ENCODE data around the gene USP7. TPM values are rescaled to one million over a fixed set of nuclear protein-coding genes. Genes with fewer than 3 reads are reported as not detected.

The USP7 gene
- polyA plus RNA-seq, 1 donor (not counting 4 experiments of a cell fraction or from before 2014, with no cell fraction given), result 63.4 TPM

GRCh38 chr16:8926827-8927226 is 36.9 kb downstream of the USP7 start:
- Histone ChIP-seq H3K27me3 (ENCODE audit: control insufficient read depth, extremely low read depth, insufficient read depth, low read length) (no peaks in the 10 kb centered on the region), H4K20me1 (ENCODE audit: control insufficient read depth, extremely low read depth, insufficient read depth, low read length) (peaks cover 26% of the 10 kb centered on the region), H3K36me3 (ENCODE audit: control insufficient read depth in 2 of 2, extremely low read depth in 1 of 2, insufficient read depth in 2 of 2, low read length in 2 of 2) (peaks cover 19 to 40% of the 10 kb centered on the region in 2 experiments), H3K9me1 (ENCODE audit: control insufficient read depth, extremely low read depth, insufficient read depth, low read length) (no peaks in the 10 kb centered on the region), H3K27ac (ENCODE audit: control insufficient read depth, insufficient read depth, low read length) (no peak overlapping the region), H3K79me2 (ENCODE audit: control insufficient read depth, insufficient read depth, low read length) (peaks cover 85% of the 10 kb centered on the region), H3K4me2 (ENCODE audit: control insufficient read depth, extremely low read depth, insufficient read depth, low read depth, low read length) (no peak overlapping the region), H2AFZ (ENCODE audit: control insufficient read depth, low read length) (no peak overlapping the region), H3K4me1 (ENCODE audit: control insufficient read depth, extremely low read depth, insufficient read depth, low read length) (no peaks in the 10 kb centered on the region), H3K4me3 (ENCODE audit: control insufficient read depth in 2 of 3, extremely low read depth in 1 of 3, insufficient read depth in 2 of 3, low read depth in 1 of 3, low read length in 3 of 3) (no peak overlapping the region), H3K9me3 (ENCODE audit: control insufficient read depth, low read depth, low read length) (no peaks in the 10 kb centered on the region), H3K9ac (ENCODE audit: control insufficient read depth, extremely low read depth, insufficient read depth, low read length) (no peak overlapping the region)
- TF ChIP-seq EZH2 (IDR thresholded peaks at IDR 0.05; ENCODE audit: low read length), result no peak
- TF ChIP-seq, protein P1, sequence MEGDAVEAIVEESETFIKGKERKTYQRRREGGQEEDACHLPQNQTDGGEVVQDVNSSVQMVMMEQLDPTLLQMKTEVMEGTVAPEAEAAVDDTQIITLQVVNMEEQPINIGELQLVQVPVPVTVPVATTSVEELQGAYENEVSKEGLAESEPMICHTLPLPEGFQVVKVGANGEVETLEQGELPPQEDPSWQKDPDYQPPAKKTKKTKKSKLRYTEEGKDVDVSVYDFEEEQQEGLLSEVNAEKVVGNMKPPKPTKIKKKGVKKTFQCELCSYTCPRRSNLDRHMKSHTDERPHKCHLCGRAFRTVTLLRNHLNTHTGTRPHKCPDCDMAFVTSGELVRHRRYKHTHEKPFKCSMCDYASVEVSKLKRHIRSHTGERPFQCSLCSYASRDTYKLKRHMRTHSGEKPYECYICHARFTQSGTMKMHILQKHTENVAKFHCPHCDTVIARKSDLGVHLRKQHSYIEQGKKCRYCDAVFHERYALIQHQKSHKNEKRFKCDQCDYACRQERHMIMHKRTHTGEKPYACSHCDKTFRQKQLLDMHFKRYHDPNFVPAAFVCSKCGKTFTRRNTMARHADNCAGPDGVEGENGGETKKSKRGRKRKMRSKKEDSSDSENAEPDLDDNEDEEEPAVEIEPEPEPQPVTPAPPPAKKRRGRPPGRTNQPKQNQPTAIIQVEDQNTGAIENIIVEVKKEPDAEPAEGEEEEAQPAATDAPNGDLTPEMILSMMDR (optimal IDR thresholded peaks at IDR 0.05 in 1 of 3, IDR thresholded peaks at IDR 0.05 in 1 of 3, conservative IDR thresholded peaks at IDR 0.05 in 1 of 3; ENCODE audit: extremely low read depth in 1 of 3, insufficient read depth in 2 of 3, low read length in 3 of 3), result no peak
- FAIRE-seq (no peak), DNase-seq (ENCODE audit: low read depth, low spot score) (no peak)
- dilution Hi-C loops (cut with MboI; ENCODE audit: extremely low pct_ligation_motif_present, low sequenced_read_pairs), result loop anchor here (25.0 kb wide), 1 partner anchor 185 kb away; no protein-coding TSS in a partner anchor

DNA sequence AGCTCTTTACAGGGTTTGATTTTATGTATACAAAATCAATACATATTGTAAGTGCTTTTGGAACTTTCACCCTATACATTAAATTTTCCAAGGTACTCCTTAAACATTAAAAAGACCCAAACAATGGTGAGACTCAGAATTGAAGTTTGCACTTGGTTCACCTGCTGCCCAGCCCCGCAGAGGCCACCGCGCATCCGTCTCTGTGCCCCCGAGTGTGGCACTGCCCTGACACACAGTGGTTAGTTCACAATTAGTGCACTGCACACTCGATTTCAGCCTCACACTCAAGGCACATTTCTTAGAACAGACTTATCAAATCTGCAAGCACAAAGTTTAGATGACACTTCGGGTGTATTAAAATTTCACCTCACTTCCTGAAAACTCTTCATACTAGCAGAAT is 38.3 kb downstream of the USP7 start:
- Histone ChIP-seq H3K4me3 (ENCODE audit: control insufficient read depth in 2 of 3, extremely low read depth in 1 of 3, insufficient read depth in 2 of 3, low read depth in 1 of 3, low read length in 3 of 3) (no peak overlapping the region), H3K4me1 (ENCODE audit: control insufficient read depth, extremely low read depth, insufficient read depth, low read length) (no peaks in the 10 kb centered on the region), H2AFZ (ENCODE audit: control insufficient read depth, low read length) (no peak overlapping the region), H3K79me2 (ENCODE audit: control insufficient read depth, insufficient read depth, low read length) (peaks cover 75% of the 10 kb centered on the region), H3K9me1 (ENCODE audit: control insufficient read depth, extremely low read depth, insufficient read depth, low read length) (no peaks in the 10 kb centered on the region), H3K27ac (ENCODE audit: control insufficient read depth, insufficient read depth, low read length) (no peak overlapping the region), H3K9me3 (ENCODE audit: control insufficient read depth, low read depth, low read length) (no peaks in the 10 kb centered on the region), H3K27me3 (ENCODE audit: control insufficient read depth, extremely low read depth, insufficient read depth, low read length) (no peaks in the 10 kb centered on the region), H3K9ac (ENCODE audit: control insufficient read depth, extremely low read depth, insufficient read depth, low read length) (no peak overlapping the region), H3K36me3 (ENCODE audit: control insufficient read depth in 2 of 2, extremely low read depth in 1 of 2, insufficient read depth in 2 of 2, low read length in 2 of 2) (peaks cover 27 to 42% of the 10 kb centered on the region in 2 experiments), H3K4me2 (ENCODE audit: control insufficient read depth, extremely low read depth, insufficient read depth, low read depth, low read length) (no peak overlapping the region), H4K20me1 (ENCODE audit: control insufficient read depth, extremely low read depth, insufficient read depth, low read length) (peaks cover 16% of the 10 kb centered on the region)
- DNase-seq (ENCODE audit: low read depth, low spot score) (no peak), FAIRE-seq (no peak)
- dilution Hi-C loops (cut with MboI; ENCODE audit: extremely low pct_ligation_motif_present, low sequenced_read_pairs), result loop anchor here (25.0 kb wide), 1 partner anchor 187 kb away; no protein-coding TSS in a partner anchor
- TF ChIP-seq, protein P1 (optimal IDR thresholded peaks at IDR 0.05 in 1 of 3, IDR thresholded peaks at IDR 0.05 in 1 of 3, conservative IDR thresholded peaks at IDR 0.05 in 1 of 3; ENCODE audit: extremely low read depth in 1 of 3, insufficient read depth in 2 of 3, low read length in 3 of 3), result no peak
- no peak for TF ChIP-seq EZH2 (IDR thresholded peaks at IDR 0.05; ENCODE audit: low read length)
